ENCODE data around the gene SLC25A21. TPM values are rescaled to one million over a fixed set of nuclear protein-coding genes. Genes with fewer than 3 reads are reported as not detected.

Gene SLC25A21
- total RNA-seq = 0.59 and 1.0 TPM in 2 replicates

GRCh38 chr14:37172024-37172869 is at the start of gene SLC25A21:
SLC25A21 (minus strand) TSS chr14:37172606.

DNA sequence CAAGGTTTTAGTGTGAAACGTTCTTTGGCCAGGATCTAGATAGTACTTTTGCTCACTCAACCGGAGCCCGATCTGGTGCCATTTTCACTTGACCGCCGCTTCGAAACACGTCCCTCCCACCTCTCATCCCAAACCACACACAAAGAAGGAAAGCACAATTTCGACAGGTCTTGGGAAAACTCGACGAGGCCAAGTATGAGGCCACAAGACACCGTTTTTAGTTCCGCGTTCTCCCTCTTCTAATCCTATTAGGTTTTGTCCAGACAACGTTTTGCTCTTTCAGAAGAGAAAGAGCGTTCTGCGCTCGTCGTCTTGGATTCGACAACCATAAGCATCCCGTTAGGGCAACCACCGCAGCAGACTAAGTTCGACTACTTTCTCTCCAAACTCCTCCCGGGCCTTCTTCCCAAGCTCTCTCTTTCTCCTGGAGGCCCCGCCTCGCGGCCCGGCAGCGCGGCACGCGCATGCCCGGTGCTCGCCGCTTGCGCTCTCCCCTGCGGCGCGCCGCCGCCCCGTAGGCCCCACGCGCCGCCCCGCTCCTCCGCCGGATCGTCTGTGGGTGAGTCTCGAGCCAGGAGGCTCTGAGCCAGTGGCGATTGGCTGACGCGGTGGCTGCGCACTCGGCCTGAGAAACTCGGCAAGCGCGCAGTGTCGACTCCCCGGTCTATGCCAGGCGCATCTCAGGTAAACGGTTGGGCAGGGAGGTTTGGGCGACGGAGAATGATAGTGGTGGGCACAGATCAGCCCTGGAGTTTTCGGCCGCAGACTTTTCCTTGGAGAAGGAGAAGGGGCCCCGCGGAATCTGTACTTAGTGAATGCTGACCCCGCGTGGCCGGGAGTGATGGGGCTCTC is 25.2 kb upstream of the SLC25A21 start, which contains the start of gene MIPOL1:
Gene MIPOL1, plus strand, starts transcription at position 517 of the 852 bp plus-strand sequence. CDS start 49,952 bp downstream, outside the sequence.

GRCh38 chr14:36661506-36662257 is 510.7 kb downstream of the SLC25A21 start, which contains the start of gene PAX9:
PAX9 (plus strand) TSS chr14:36661860; CDS start chr14:36662090, 230 bp downstream.

Other genes with a start within 250 kb of the SLC25A21 start
- gene MIPOL1, start 25.3 kb upstream of the SLC25A21 start, total RNA-seq = 5.6 and 7.6 TPM in 2 replicates

All from bronchus fibroblast of lung (primary cell).